ENCODE results near the gene GRM8.

The GRM8 gene

GRCh38 chr7:127258111-127258510 is 5.4 kb upstream of the GRM8 start:
- no peak overlapping the region for H3K4me3 ChIP-seq (ENCODE audit: low read depth, low read length)
- TF ChIP-seq CTCF (IDR thresholded peaks at IDR 0.05; ENCODE audit: insufficient read depth, low read depth, low read length, missing control alignments): no peak
- no peak for DNase-seq (ENCODE audit: low read depth)

GRCh38 chr7:127257086-127257485 is 4.3 kb upstream of the GRM8 start:
- no peak for DNase-seq (ENCODE audit: low read depth)
- no peak overlapping the region for H3K4me3 ChIP-seq (ENCODE audit: low read depth, low read length)
- TF ChIP-seq CTCF (IDR thresholded peaks at IDR 0.05; ENCODE audit: insufficient read depth, low read depth, low read length, missing control alignments): no peak

GRCh38 chr7:127256041-127256725 is 3.4 kb upstream of the GRM8 start:
- DNase-seq (ENCODE audit: low read depth): no peak
- no peak overlapping the region for H3K4me3 ChIP-seq (ENCODE audit: low read depth, low read length)
- no peak for TF ChIP-seq CTCF (IDR thresholded peaks at IDR 0.05; ENCODE audit: insufficient read depth, low read depth, low read length, missing control alignments)

GRCh38 chr7:127254163-127254684 is 1.5 kb upstream of the GRM8 start:
- no peak overlapping the region for H3K4me3 ChIP-seq (ENCODE audit: low read depth, low read length)
- DNase-seq (ENCODE audit: low read depth): no peak
- no peak for TF ChIP-seq CTCF (IDR thresholded peaks at IDR 0.05; ENCODE audit: insufficient read depth, low read depth, low read length, missing control alignments)

GRCh38 chr7:127253281-127254162 is 781 bp upstream of the GRM8 start:
- H3K4me3 ChIP-seq (ENCODE audit: low read depth, low read length): peak overlapping the region; percentile 69
- peak; percentile 60 for DNase-seq (ENCODE audit: low read depth)
- peak; percentile 89 for TF ChIP-seq CTCF (IDR thresholded peaks at IDR 0.05; ENCODE audit: insufficient read depth, low read depth, low read length, missing control alignments)

GRCh38 chr7:127252377-127252713 is 396 bp downstream of the GRM8 start:
- TF ChIP-seq CTCF (IDR thresholded peaks at IDR 0.05; ENCODE audit: insufficient read depth, low read depth, low read length, missing control alignments): no peak
- no peak for DNase-seq (ENCODE audit: low read depth)
- peak overlapping the region; percentile 69 for H3K4me3 ChIP-seq (ENCODE audit: low read depth, low read length)
